Gastrocnemius medialis (tissue), 4 donors: ENCODE results near the gene RNF40. TPM values are rescaled to one million over a fixed set of nuclear protein-coding genes. Genes with fewer than 3 reads are reported as not detected.
"Not testable (repeated sequence)": the region's sequence is repeated elsewhere in the genome, so short reads cannot be mapped to it uniquely, and the experiment has no call there.

Experiments
- ATAC-seq, 2 donors: fragments of 150-250 bp; one replicate each; pipeline ENCODE4 v1.9.1; 2016
- DNase-seq, 2 donors: peaks; one replicate each; pipeline ENCODE4 v3.0.0-alpha.2; 2019
- H3K27ac ChIP-seq, 4 donors: fragments of 200-600 bp; sonication (generic); 1 replicate in 1 of 4; 2 replicates in 3 of 4; pipeline ENCODE4 v1.5.1; 2016 to 2018; ENCODE audit warnings: mild to moderate bottlenecking in 2 of 4, moderate library complexity in 1 of 4
- H3K27me3 ChIP-seq, 3 donors: fragments of 200-600 bp; sonication (generic) in 2 of 3; 1 replicate in 1 of 3; 2 replicates in 2 of 3; pipeline versions ENCODE4 v1.5.1 to v1.6.0; 2016 to 2019; ENCODE audit warnings: mild to moderate bottlenecking in 1 of 3, moderate library complexity in 1 of 3
- H3K36me3 ChIP-seq, 2 donors: fragments of 200-600 bp; sonication (generic) in 1 of 2; one replicate each; pipeline ENCODE4 v1.5.1; 2017 to 2018
- H3K4me1 ChIP-seq, 2 donors: fragments of 200-600 bp; sonication (generic) in 1 of 2; one replicate each; pipeline ENCODE4 v1.5.1; 2016 to 2017; ENCODE audit warnings: mild to moderate bottlenecking in 2 of 2
- H3K4me3 ChIP-seq, 4 donors: fragments of 200-600 bp; sonication (generic) in 3 of 4; 1 replicate in 1 of 4; 2 replicates in 3 of 4; pipeline ENCODE4 v1.5.1; 2016 to 2019; ENCODE audit warnings: mild to moderate bottlenecking in 2 of 4
- H3K9me3 ChIP-seq, 3 donors: fragments of 200-600 bp; sonication (generic) in 2 of 3; 1 replicate in 1 of 3; 2 replicates in 2 of 3; pipeline ENCODE4 v1.5.1; 2016 to 2019
- POLR2A ChIP-seq, 2 donors: fragments of 450-650 bp; IDR thresholded peaks; one replicate each; pipeline ENCODE4 v1.6.1; 2017; ENCODE audit warnings: antibody characterized with exemption in 2 of 2, mild to moderate bottlenecking in 2 of 2, moderate library complexity in 2 of 2
- in situ Hi-C, 4 donors: fragments of 200-750 bp; cut with MboI; loops; one replicate each; pipeline versions ENCODE4 v1.15.0 to v1.8.0; 2017; ENCODE audit warnings: low sequenced_read_pairs in 4 of 4
- intact Hi-C: fragments of 100-400 bp; cut with DNase I; formaldehyde crosslinking; loops from one replicate; pipeline ENCODE4 v1.15.1; 2023; ENCODE audit warnings: low total_unique reads
- total RNA-seq, 4 donors: library from RNA; depleted of rRNA; stranded (reverse); fragments of >200 nt; gene quantifications; one replicate each; pipeline versions ENCODE4 v1.1.0 to v1.2.3, GENCODE V29; 2016
- TF ChIP-seq, protein P1 (sequence below), 5 experiments: fragments of 450-650 bp in 3 of 5; fragments of 200-600 bp in 2 of 5; sonication (generic) in 2 of 5; IDR thresholded peaks in 4 of 5; conservative IDR thresholded peaks in 1 of 5; 1 replicate in 4 of 5; 2 replicates in 1 of 5; pipeline ENCODE4 v1.5.1; 2016 to 2019; ENCODE audit warnings: antibody characterized with exemption in 5 of 5, mild to moderate bottlenecking in 3 of 5, moderate library complexity in 3 of 5

The RNF40 gene
- total RNA-seq, 4 donors from 2014 or later = 42.8 to 90.0 (median 57.0) TPM

DNA sequence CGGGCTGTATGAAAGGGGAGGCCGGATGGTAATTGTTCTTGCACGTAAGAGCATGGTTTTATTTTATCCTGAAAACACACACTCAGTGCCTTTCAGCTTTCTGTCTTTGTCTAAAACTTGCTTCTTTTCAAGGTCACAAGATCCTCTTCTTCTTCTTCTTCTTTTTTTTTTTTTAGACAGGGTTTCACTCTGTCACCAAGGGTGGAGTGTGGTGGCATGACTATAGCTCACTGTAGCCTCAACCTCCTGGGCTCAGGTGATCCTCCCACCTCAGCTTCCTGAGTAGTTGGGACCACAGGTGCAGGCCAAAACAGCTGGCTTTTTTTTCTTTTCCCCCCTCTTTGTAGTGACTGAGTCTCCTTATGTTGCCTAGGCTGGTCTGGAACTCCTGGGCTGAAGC is 40.8 kb downstream of the RNF40 start:
- DNase-seq = no peak
- in situ Hi-C loops (no loop called here), intact Hi-C loops (no loop called here)
- Histone ChIP-seq H3K27ac (no peak overlapping the region), H3K4me1 (peaks cover 14 to 17% of the 10 kb centered on the region in 2 donors), H3K27me3 (no peaks in the 10 kb centered on the region), H3K36me3 (no peaks in the 10 kb centered on the region), H3K9me3 (no peaks in the 10 kb centered on the region), H3K4me3 (no peak overlapping the region)
- TF ChIP-seq POLR2A (IDR thresholded peaks at IDR 0.05) = no peak
- TF ChIP-seq, protein P1, sequence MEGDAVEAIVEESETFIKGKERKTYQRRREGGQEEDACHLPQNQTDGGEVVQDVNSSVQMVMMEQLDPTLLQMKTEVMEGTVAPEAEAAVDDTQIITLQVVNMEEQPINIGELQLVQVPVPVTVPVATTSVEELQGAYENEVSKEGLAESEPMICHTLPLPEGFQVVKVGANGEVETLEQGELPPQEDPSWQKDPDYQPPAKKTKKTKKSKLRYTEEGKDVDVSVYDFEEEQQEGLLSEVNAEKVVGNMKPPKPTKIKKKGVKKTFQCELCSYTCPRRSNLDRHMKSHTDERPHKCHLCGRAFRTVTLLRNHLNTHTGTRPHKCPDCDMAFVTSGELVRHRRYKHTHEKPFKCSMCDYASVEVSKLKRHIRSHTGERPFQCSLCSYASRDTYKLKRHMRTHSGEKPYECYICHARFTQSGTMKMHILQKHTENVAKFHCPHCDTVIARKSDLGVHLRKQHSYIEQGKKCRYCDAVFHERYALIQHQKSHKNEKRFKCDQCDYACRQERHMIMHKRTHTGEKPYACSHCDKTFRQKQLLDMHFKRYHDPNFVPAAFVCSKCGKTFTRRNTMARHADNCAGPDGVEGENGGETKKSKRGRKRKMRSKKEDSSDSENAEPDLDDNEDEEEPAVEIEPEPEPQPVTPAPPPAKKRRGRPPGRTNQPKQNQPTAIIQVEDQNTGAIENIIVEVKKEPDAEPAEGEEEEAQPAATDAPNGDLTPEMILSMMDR (IDR thresholded peaks at IDR 0.05 in 4 of 5, conservative IDR thresholded peaks at IDR 0.05 in 1 of 5) = no peak
- ATAC-seq = no peak

DNA sequence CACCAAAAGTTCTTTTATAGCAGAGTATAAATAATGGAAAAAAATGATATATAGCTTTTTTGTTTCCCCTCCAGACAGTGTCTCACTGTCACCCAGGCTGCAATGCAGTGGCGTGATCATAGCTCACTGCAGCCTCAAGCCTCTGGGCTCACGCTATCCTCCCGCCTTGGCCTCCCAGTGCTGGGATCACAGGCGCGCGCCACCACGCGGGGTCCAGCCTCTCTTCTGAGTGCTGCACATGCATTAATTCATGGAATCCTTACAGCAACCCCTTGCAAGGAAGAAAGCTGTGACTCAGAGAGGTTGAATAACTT is 42.9 kb downstream of the RNF40 start:
- ATAC-seq (no peak), DNase-seq (no peak)
- in situ Hi-C loops = no loop called here
- Histone ChIP-seq H3K27me3 (no peaks in the 10 kb centered on the region), H3K4me3 (peak overlapping the region; percentile 81 to 87 (median 83)), H3K36me3 (no peaks in the 10 kb centered on the region), H3K9me3 (no peaks in the 10 kb centered on the region), H3K4me1 (peaks cover 14 to 17% of the 10 kb centered on the region in 2 donors), H3K27ac (peak overlapping the region; percentile 91 to 95 (median 92))
- TF ChIP-seq POLR2A (IDR thresholded peaks at IDR 0.05) = no peak
- TF ChIP-seq, protein P1 (IDR thresholded peaks at IDR 0.05 in 4 of 5, conservative IDR thresholded peaks at IDR 0.05 in 1 of 5) = no peak
- intact Hi-C loops = loop anchor here (1.0 kb wide), 2 partner anchors 18 to 70 kb away; partner anchors contain the start of gene ZNF629

DNA sequence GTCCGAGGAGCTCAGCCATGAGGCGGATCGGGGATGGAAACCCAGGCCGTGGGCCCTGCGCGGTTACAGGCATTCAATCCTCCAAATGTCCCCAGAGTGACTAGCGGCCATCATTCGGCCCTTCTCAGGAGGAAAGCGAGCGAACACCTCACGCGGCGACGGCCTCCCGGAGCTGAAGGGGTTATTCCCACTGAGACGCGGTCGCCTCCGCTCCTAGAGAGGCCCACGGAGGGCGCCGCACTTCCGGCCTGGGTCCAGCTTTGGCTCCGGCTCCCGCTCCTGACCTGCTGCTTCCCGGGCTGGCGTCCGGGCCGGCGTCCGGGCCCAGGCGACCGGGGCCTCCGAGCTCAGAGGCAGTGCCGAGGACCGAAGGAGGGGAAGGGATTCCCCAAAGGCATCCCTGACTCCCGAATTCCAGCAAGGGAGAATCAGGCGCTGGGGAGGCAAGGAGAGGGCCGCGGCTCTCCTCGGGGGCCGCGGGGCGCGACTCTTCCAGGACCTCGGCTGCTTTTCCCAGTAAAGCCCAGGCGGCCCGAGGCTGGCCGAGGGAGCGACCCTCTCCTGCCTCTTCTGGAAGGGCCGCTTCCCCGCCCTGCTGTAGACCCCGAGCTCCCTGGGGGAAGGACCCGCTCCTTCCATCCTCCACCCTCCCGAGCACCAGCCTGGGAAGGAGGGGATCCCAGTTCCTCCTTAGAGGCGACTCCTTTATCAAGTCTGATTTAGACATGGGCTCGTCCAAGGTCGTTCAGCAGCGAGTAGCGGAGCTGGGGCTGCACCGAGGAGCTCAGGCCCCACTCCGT is 43.4 kb downstream of the RNF40 start:
- DNase-seq (peak; percentile 88 to 90), ATAC-seq (peak; percentile 86 to 91)
- H3K36me3 ChIP-seq = no peaks in the 10 kb centered on the region
- peak overlapping the region; percentile 81 to 87 (median 83) for H3K4me3 ChIP-seq
- peak; percentile 92 to 94 for TF ChIP-seq POLR2A (IDR thresholded peaks at IDR 0.05)
- TF ChIP-seq, protein P1 (IDR thresholded peaks at IDR 0.05 in 4 of 5, conservative IDR thresholded peaks at IDR 0.05 in 1 of 5) = peak in 1 of 5 experiments; percentile 11
- H3K27ac ChIP-seq = peak overlapping the region; percentile 91 to 95 (median 92)
- no peaks in the 10 kb centered on the region for H3K9me3 ChIP-seq
- no peaks in the 10 kb centered on the region for H3K27me3 ChIP-seq
- in situ Hi-C loops = no loop called here
- H3K4me1 ChIP-seq = peaks cover 14 to 17% of the 10 kb centered on the region in 2 donors
- intact Hi-C loops = loop anchor here (1.0 kb wide), 2 partner anchors 18 to 70 kb away; partner anchors contain the start of gene ZNF629

DNA sequence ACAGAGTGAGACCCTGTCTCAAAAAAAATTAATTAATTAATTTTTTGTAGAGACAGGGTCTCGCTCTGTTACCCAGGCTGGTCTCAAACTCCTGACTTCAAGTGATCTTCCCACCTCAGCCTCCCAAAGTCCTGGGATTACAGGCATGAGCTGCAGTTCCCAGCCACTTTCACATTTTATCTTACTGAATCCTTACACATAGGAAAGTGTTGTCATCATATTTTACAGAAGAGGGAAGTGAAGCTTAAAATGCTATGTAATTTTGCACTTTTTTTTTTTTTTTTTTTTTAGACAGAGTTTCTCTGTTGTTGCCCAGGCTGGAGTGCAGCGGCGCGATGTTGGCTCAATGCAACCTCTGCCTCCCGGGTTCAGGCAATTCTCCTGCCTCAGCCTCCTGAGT is 46.0 kb downstream of the RNF40 start:
- intact Hi-C loops (no loop called here), in situ Hi-C loops (no loop called here)
- Histone ChIP-seq H3K4me3 (no peak overlapping the region), H3K27ac (peak overlapping the region in 2 of 4 donors; percentile 93 to 95), H3K4me1 (peaks cover 14 to 17% of the 10 kb centered on the region in 2 donors), H3K9me3 (no peaks in the 10 kb centered on the region), H3K27me3 (no peaks in the 10 kb centered on the region), H3K36me3 (no peaks in the 10 kb centered on the region)
- DNase-seq = no peak
- no peak for ATAC-seq
- TF ChIP-seq POLR2A (IDR thresholded peaks at IDR 0.05) = no peak
- TF ChIP-seq, protein P1 (IDR thresholded peaks at IDR 0.05 in 4 of 5, conservative IDR thresholded peaks at IDR 0.05 in 1 of 5) = no peak

DNA sequence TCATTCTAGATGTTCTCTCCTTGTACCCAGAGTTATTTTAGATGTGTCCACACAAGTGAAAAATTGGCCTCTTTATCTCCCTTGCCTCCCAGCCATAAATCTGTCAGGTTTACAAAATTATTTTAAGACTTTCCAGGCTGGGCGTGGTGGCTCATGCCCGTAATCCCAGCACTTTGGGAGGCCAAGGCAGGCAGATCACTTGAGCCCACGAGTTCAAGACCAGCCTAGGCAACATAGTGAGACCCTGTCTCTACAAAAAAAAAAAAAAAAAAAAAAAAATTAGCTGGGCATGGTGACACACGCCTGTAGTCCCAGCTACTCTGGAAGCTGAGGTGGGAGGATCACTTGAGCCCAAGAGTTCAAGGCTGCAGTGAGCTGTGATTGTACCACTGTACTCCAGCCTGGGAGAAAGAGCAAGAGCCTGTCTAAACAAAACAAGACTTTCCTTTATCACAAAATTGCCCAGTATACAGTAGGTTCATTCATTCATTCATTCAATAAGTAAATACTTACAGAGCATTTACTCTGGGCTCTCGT is 46.8 kb downstream of the RNF40 start:
- ATAC-seq = peak in 1 of 2 donors; percentile 15
- H3K36me3 ChIP-seq, H3K4me3 ChIP-seq, intact Hi-C loops, in situ Hi-C loops, H3K9me3 ChIP-seq, H3K27me3 ChIP-seq, DNase-seq: not testable (repeated sequence)
- Histone ChIP-seq H3K4me1 (peaks cover 14 to 17% of the 10 kb centered on the region in 2 donors), H3K27ac (peak overlapping the region in 1 of 4 donors; percentile 60)

DNA sequence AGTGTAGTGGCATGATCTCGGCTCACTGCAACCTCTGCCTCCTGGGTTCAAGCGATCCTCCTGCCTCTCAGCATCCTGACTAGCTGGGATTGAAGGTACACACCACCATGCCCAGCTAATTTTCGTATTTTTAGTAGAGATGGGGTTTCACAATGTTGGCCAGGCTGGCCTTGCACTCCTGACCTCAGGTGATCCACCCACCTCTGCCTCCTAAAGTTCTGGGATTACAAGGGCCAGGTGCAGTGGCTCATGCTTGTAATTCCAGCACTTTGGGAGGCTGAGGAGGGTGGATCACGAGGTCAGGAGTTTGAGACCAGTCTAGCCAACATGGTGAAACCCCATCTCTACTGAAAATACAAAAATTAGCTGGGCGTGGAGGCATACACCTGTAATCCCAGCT is 47.6 kb downstream of the RNF40 start:
- ATAC-seq, intact Hi-C loops, H3K9me3 ChIP-seq: not testable (repeated sequence)

More for the DNA sequence above, 47.6 kb downstream of the RNF40 start:
- peaks cover 14 to 17% of the 10 kb centered on the region in 2 donors for H3K4me1 ChIP-seq
- in situ Hi-C loops, H3K27me3 ChIP-seq, H3K36me3 ChIP-seq, H3K27ac ChIP-seq, DNase-seq, H3K4me3 ChIP-seq: not testable (repeated sequence)
